Activated CD4-positive, alpha-beta T cell treated with anti-CD3 and anti-CD28 coated beads, Interleukin-2, Interleukin-6, amounts not matched to agents 100 ng/mL and 50 ng/mL, durations not matched to agents 16 hours and 8 hours (primary cell): ENCODE results near the gene SIPA1L3.
"Not testable (repeated sequence)": the region's sequence is repeated elsewhere in the genome, so short reads cannot be mapped to it uniquely, and the experiment has no call there.

Source experiments
- DNase-seq: peaks from one replicate; pipeline ENCODE4 v3.0.0-alpha.2; 2020

Gene SIPA1L3

DNA sequence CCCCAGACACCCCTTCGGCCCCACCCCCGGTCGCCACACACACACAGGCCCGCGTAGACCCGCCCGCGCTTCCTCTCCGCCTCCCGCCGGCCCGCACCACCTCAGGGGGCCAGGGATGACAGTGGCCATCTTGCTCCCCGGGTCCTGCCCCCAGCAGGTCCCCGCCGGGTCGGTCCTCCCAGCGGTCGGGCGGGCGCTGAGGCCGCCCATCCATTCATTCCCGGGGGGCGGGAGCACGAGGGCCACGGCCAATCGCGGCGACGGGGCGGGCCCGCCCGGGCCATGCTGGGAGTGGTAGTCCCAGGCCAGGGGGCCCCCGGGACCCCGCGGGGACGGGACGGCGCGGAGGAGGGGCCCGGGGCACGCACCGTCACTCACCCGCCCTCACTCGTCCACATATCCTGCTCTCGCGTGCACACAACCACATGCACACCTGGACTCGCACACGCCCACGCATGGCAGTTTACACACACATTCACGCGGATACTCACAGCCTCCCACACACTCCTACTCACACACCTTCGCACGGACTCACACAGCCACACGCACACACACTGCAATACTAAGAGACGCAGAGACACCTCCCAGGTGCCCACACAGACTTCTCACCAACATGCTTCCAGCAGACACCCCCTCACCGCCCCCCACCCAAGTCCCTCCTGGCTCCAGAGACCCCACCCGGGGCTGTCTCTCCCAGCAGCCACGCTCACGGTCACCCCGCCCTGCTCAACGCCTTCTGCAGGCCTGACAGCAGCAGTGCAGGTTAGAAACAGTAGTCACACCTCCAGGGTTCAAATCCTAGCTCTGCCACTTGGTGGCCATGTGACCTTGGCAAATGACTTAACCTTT lies 317.2 kb downstream of the SIPA1L3 start, which contains the start of gene DPF1:
DPF1 (minus strand) TSS at position 209 of the 849 bp plus-strand sequence; CDS start at position 129, 80 bp downstream.
- peak; percentile 69 for DNase-seq

DNA sequence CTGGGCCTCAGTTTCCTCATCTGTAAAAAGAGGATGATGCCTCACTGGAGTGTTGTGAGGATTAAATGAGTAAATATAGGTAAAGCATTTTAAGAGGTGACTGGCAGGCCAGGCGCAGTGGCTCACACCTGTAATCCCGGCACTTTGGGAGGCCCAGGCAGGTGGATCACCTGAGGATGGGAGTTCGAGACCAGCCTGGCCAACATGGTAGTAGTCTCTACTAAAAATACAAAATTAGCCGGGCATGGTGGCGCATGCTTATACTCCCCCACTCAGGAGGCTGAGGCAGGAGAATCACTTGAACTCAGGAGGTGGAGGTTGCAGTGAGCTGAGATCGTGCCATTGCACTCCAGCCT lies 317.8 kb downstream of the SIPA1L3 start:
- not testable (repeated sequence) for DNase-seq

- DNase-seq: no peak
These were observed 320.4 kb downstream of the SIPA1L3 start for GRCh38 chr19:38227287-38228004.

- no peak for DNase-seq
These were observed 321.0 kb downstream of the SIPA1L3 start for GRCh38 chr19:38228005-38228377.

- no peak for DNase-seq
These were observed 321.8 kb downstream of the SIPA1L3 start for GRCh38 chr19:38228491-38229439.

DNA sequence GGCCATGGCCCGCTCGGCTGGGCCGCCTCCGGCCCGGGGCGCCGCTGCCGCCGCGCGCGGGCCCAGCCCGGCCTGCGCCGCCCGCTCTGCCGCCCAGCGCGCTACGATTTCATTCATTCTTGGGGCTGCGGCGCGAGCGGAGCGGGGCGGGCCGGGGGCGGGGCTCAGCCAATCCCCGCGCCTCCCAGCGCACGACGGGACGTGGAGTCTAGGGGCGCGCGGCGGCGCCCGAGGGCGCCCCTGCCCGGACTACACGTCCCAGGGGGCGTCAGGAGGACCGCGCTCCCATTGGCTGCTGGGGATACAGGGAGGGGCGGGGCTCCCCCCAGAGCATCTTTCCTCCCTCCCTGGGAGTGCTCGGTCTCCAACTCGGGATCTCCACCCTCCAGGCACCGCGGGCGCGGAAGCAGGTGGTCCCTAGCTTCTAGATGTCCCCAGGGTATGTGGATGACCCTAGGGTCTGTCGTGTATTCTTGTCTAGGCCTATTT lies 322.6 kb downstream of the SIPA1L3 start:
- peak; percentile 81 for DNase-seq

DNA sequence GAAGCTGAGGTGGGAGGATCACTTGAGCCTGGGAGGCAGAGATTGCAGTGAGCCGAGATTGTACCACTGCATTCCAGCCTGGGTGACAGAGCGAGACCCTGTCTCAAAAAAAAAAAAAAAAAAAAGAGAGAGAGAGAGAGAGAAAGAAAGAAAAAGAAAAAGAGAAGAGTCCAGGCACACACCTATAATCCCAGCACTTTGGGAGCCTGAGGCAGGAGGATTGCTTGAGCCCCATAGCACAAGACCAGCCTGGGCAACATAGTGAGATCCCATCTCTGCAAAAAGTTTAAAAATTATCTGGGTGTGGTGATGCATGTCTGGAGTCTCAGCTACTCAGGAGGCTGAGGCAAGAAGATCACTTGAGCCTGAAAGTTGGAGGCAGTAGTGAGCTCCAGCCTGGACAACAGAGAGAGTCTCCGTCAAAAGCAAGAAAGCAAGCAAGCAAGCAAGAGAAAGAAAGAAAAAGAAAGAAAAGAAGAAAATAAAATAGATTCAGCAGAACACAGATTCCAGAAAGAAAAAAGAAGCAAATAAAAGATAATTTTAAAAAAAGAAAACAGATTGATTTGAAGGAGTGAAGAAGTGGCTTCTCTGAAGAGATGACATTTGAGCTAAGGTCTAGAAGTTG lies 323.6 kb downstream of the SIPA1L3 start:
- not testable (repeated sequence) for DNase-seq

DNA sequence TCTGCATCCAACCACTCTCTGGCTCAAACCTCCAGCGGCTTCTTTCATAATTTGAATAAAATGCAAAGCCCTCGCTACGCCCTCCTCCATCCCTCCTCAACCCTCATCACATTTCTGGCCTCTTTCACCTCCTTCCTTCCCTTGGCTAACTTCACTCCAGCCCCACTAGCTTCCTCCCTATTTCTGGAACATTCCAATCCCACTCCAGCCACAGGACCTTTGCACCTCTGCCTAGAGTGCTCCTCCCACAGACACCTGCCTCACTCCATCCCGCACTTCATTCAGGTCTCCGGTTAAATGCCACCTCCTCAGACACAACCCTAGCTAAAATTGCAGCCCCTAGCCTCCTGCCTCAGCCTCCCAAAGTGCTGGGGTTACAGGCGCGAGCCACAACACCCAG lies 324.9 kb downstream of the SIPA1L3 start:
- no peak for DNase-seq

GRCh38 chr19:38233740-38234251 lies 326.8 kb downstream of the SIPA1L3 start:
- peak; percentile 87 for DNase-seq

- no peak for DNase-seq
These were observed 327.6 kb downstream of the SIPA1L3 start for GRCh38 chr19:38234615-38235014.

- DNase-seq: no peak
These were observed 332.8 kb downstream of the SIPA1L3 start for GRCh38 chr19:38239816-38240215.

DNA sequence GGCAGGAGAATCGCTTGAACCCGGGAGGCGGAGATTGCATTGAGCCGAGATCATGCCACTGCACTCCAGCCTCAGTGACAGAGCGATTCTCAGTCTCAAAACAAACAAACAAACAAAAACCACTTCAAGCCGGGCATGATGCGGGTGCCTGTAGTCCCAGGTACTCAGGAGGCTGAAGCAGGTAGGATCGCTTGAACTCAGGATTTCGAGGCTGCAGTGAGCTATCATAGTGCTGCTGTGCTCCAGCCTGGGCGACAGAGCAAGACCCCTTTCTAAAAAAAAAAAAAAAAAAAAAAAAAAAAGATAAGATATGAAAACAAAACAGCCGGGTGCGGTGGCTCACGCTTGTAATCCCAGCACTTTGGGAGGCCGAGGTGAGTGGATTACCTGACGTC lies 336.3 kb downstream of the SIPA1L3 start:
- DNase-seq: no peak

GRCh38 chr19:38245826-38246498 lies 339.0 kb downstream of the SIPA1L3 start:
- no peak for DNase-seq

- no peak for DNase-seq
These were observed 340.1 kb downstream of the SIPA1L3 start for GRCh38 chr19:38247126-38247525.

DNA sequence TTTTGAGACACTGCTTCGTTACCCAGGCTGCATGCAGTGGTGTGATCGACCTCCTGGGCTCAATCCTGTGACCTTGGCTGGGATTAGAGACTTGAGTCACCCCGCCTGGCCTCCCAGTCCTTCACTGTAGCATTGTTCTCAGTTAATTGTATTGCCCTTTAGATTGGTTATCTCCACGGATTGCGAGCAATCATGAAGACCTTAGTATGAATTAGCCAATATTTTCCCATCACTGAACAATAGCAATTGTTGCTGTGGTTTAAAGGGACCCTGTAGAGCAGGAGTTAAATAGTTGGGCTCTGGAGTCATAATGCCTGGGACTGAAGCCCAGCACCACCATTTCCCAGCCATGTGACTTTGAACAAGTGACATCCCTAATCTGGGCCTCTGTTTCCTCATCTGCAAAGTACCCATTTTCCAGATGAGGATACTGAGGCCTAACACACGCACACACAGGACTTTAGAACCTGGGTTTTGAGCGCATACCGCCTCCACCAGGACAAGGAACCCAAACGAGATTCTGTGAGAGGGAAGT lies 340.8 kb downstream of the SIPA1L3 start:
- no peak for DNase-seq

GRCh38 chr19:38248421-38248820 lies 341.4 kb downstream of the SIPA1L3 start:
- no peak for DNase-seq

- no peak for DNase-seq
These were observed 343.4 kb downstream of the SIPA1L3 start for GRCh38 chr19:38250428-38250820.

GRCh38 chr19:38250821-38251563 lies 344.0 kb downstream of the SIPA1L3 start:
- no peak for DNase-seq

DNA sequence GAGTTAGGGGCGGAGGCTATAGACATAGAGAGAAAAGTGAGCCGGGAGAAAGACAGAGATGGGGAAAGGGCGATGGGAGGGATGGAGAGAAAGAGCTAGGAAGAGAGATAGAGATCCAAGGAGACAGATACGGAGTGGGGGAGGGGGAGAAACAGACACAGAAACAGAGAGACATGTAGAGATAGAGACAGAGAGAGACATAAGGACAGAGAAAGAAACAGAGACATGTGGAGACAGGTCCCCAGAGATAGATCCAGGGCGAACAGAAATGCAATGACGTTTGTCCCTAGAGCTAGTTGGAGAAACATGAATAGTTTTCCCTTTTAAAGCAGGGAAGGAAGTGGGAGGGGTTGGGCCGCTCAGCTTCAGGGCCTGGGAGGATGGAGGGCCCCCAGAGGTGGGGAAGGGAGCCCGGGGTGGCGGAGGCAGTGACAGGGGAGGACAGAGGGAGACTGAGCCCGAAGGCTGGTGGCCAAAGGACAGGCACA lies 344.6 kb downstream of the SIPA1L3 start:
- DNase-seq: no peak

GRCh38 chr19:38252385-38252784 lies 345.4 kb downstream of the SIPA1L3 start:
- DNase-seq: no peak
